ENCODE results near the gene CENPM.

Gene CENPM

GRCh38 chr22:41932353-41932752 lies 14.6 kb downstream of the CENPM start:
- DNase-seq (ENCODE audit: low read depth), result no peak

DNA sequence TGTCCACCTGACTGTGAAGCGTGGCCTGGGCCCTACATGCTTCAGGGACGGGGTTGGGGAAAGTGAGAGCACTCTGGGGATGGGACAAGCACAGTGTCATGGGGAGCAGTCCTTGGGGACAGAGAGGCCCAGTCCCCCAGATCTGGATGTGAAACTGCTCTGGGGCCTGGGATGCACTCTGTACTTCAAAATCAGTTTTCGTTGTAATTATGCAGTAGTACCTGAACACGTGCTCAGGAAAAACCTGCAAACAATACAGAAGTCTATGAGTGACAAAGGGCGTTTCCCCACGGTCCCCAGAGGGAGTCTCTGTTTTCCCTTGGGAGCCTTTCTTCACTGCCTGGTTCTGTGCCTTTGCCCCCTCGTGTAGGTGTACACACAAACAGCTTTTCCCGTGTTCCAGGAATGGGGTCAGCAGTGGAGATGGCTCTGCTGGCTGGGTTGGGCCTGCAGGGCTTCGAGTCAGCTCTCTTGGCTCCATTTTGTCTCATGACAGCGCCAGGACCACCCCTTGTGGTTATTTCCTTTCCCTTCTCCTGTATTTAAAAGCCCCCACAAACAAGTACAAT lies 15.2 kb downstream of the CENPM start:
- no peak for DNase-seq (ENCODE audit: low read depth)

DNA sequence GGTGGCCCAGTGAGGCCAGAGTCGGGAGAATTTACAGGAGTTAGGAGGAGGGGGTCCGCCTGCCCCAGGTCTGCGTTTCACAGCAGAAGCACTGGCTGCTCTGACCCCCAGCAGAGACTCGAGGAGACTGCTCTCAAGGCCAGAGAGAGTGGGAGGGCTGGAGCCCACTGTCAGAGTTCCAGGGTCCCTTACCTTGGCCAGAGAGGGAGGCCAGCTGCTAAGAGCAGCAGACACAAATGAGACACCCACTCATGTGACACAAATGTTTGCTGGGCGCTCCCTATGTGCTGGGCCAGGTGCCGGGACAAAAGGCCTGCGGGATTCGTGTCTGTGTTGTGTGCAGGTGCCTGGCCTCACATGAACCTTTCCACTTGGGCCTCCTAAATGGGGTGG lies 17.5 kb downstream of the CENPM start:
- DNase-seq (ENCODE audit: low read depth), result no peak

DNA sequence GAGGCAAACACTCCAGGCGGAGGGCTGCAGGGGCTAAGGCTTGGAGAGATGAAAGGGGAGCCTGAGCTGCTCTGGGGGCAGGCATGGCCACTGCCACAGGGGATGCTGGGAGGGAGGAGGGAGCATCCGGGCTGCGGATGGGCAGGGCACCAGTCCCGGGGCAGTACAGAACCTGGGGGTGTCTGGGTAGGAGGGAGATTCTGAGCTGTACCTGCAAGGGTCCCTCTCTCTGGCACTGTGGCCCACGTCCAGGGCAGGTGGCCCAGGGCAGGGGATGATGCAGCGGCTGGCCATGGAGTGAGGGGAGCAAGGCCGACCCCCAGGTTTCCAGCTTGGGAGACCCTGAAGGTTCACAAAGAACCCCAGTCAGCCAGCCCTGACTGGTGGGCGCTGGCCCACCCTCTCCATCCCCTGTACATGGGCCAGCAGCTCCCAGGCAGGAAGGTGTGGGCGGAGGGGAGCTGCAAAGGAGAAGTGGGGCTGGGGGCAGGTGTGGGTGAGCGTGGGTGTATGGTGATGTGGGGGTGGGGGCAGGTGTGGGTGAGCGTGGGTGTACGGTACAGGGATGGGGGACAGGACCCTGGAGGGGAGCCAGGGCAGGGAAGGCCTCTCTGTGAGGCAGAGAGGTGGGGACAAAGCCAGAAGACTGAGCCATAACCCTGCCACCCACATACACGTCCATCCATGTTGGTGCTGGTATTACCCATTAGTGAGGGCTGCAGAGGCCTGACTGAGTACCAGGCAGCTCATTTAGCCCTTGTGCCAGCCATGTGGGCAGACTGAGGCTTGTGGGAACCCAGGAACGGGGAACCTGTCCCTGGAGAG lies 18.1 kb downstream of the CENPM start:
- DNase-seq (ENCODE audit: low read depth), result no peak

DNA sequence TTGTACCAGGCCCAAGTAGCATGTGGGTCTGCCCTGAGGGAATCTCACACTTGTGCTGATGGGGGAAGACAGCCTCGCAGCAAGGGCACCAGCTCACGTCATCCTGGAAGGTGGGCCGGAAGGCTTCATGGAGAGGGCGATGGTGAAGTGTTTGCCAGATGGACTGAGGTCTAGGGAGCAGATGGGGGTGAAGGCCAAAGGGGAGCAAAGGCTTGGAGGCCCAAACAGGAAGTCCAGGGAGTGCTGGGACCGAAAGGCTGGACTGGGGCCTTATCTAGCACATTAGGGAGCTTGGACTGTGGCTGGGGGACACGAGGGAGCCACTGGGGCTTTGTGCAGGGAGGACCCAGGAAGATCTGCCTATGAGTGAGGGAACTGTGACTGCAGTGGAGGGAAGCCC lies 19.1 kb downstream of the CENPM start:
- DNase-seq (ENCODE audit: low read depth), result no peak

DNA sequence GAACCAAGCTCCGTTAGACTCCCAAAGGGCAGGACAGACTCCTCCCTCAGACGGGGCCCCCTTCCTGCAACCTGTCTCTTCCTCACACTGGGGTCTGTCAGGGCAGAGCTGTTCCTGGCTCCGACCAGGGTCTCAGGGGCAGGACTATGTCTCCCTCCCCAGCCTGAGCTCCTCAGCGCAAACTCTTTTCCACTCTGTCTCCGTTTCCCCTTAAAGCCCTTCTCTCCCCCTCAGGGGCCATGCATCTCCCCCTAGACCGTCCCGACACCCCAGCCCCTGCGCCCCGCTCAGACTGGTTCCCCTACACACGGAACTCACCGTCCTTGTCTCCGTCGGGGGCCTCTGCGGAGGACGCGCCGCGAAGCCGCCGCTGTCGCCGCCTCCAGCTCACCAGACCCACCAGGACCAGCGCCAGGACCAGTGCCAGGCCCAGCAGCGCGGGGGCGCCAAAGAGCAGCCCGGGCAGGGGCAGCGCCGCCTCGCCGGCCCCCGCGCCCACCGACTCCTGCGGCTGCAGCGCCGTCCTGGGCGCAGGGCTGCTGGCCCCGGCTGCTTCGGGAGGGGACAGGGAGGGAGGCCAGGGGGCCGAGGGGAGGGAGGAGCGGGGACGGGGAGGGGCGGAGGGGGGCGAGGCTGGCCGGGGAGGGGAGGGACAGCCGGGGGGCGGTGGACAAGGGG lies 21.0 kb downstream of the CENPM start:
- DNase-seq (ENCODE audit: low read depth), result no peak

- DNase-seq (ENCODE audit: low read depth), result no peak
These were observed 23.2 kb downstream of the CENPM start for GRCh38 chr22:41923595-41924276.

DNA sequence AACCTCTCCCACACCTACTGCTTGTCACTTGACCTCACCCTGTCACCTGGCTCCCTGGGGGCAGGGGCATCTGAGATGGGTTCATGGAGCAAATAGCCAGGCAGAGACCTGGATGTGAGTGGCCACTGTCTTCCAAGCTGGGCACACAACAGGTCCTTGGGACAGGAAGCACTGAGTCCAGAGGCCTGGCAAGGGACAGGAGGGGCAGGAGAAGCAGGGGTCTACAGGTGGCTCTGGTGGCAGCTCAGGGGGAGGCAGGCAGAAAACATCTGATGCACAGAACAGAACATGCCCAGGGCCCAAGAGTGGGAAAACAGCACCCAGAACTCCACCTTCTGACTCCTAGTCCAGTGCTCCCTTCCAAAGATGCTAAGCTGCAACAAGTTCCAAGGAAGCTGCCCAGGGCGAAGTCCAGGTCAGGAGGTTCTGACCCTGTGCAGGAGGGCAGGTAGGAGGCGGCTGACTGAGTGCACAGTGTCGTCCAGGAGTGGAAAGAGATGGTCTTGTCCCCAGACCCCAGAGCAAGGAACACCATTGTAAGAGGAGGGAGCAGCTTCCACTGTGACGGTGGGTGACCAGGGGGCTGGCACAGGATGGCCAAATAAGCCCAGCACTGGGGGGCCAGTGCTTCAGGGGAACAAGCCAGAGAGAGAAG lies 23.9 kb downstream of the CENPM start:
- DNase-seq (ENCODE audit: low read depth), result no peak

DNA sequence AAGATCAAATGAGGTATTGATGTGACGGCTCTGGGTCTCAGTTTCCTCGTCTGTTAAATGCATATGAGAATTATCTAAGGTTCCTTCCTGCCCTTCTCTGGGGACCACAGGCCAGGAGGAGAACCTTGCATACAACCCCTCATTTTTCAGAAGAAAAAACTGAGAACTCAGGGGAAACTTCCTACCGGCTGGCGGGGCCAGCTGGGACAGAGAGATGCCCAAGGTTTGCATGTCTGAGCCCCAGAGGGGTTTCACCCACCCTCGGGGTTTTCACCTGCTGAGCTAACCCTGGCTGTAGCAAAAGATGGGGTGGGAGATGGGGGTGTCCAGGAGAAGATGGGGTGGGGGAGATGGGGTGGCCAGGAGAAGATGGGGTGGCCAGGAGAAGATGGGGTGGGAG lies 24.6 kb downstream of the CENPM start:
- no peak for DNase-seq (ENCODE audit: low read depth)

- no peak for DNase-seq (ENCODE audit: low read depth)
These were observed 26.5 kb downstream of the CENPM start for GRCh38 chr22:41920271-41920976.

DNA sequence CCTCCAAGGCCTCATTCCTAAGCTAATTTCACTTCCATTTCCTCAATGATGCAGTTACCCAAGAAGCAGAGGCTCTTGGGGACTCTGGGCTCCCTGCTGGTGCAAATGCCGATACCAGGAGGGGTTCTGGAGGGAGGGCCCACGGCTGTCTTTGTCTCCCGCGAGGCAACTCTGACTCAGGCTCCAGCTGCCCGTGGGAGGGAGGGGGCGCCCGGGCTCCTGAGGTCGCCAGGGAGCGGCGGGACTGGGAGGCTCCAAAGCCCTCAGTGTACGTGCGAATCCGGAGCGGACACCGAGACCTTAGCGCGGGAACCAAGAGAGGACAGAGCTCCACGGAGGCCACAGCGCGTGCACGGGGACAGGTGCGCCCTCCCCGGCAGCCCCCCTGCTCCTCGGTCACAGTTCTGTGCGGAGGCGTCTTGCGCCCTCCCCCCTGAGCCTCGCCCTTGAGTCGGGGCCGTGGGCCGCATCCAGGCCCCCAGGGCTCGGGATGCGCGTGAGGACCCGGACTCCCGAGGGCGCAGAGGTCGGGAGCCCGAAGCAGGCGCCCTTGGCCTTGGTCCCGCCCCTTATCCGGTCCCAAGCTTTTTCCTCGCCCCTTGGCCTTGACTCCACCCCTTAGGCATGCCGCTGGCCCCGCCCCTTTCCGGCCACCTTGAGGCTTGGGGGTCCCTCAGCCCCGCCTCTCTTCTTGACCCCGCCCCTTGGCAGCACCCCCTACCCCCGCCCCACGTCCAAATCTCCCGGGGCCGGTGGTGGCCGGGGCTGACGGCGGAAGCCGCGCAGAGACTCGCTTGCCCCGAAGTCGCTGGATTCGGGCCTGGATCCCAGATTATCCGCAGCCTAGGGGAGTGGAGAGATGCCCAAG lies 27.4 kb downstream of the CENPM start:
- no peak for DNase-seq (ENCODE audit: low read depth)

DNA sequence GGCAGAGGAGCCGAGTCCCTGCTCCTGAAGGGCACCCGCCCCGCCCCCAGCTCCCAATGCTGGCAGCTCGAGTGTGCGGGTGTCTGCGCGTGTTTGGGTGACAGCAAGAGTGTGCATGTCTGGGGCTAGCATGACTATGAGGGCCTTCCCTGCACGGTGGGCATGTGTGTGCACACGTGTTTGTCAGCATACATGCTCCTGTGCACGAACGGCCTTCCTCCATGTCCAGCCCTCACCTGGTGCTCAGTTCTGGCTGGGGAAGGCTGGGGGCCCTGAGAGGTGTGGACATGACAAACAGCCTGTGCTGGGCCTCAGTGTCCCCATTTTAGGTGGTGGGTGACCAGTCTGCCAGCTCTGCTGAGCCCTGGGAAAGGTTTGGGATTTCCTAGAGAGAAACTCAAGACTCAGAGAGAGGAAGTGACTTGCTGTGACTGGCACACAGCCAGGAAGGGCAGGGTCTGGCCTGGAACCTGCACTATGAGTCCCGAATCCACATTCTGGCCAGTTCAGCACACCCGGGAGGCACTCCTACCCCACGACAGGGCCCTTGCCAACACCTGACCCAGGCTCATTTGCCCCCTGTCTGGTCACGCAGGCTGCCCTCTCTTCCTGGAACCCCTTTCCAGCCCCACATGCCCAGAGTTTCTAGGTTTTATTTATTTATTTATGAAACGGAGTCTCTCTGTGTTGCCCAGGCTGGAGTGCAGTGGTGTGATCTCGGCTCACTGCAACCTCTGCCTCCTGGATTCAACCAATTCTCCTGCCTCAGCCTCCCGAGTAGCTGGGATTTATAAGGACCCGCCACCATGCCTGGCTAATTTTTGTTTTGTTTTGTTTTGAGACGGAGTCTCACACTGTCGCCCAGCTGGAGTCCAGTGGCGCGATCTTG lies 28.8 kb downstream of the CENPM start:
- DNase-seq (ENCODE audit: low read depth), result no peak

DNA sequence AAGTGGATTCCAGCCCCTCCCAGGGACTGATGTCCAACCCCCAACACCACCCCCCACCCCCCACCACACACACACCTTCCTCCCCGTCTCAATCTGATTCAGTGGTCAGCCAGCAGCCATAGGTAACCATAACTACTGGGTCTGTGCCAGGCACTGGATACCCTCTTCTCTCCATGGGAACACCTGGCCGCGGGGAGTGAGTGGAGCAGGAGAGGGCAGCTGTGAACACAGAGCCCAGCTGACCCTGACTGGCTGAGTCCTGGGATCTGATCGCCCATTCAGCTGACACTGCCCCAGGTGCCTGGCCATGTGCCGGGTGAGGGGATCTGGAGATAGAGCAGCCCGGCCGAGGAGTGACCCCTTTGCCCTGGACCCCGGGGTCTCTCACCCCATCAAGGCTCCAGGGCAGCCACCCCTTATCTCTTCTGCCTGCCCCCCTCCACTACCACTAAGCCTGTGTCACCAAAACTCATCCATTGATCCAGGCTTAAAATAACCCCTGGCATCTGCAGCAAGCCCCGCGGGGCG lies 29.5 kb downstream of the CENPM start:
- DNase-seq (ENCODE audit: low read depth), result no peak

DNA sequence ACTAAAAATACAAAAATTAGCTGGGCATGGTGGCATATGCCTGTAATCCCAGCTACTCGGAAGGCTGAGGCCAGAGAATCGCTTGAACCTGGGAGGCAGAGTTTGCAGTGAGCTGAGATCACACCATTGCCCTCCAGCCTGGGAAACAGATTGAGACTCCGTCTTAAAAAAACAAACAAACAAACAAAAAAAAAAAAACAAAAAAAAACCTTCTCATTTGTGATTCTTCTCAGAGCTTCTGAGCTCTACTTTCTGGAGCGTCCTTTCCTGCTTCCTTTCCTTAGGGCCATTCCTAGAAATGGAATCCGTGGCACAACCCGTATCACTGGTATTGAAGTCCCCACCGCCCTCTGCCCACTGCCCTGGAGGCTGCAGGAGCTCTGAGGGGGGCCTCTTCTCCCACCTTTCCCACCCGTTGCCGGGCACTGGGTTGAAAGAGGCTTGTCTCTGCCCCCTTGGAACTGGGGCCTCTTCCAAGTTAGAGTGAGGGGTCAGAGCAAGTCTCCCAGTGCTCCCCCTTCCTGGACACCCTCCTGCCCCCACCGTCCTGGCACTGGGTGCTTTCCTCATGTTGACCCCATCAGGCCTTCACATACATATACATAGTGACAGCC lies 30.1 kb downstream of the CENPM start:
- no peak for DNase-seq (ENCODE audit: low read depth)

DNA sequence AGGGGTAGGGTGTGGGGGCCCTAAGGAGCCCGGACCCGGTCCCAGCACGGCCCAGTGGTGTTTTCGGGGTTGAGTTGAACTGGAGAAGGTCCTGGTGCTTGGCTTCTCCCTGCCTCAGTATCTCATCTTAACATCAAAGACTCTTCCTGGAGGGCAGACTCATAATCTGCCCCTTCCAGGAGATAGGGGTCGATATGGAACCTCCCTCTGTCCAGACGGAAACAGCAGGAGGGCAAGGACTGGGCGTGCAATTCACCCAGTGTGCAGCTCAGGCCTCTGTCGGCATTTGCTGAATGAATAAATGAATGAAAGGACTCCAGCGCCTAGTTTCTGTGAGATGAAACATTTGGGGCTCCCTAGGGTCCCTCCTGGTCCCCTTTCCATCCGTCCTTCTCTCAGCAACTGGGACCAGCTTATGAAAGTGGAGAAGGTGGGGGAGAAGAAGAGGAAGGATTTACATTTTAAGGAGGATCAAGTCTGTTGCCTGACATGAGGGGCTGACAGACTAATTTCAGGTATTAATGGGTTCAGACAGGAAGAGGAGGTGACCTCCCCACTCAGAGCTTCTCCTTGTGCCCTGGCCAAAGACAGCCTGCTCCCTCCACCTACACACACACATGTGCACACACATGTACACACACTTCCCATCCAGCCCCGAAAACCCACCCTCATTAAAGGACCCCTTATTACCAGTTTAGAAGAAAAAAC lies 31.0 kb downstream of the CENPM start:
- no peak for DNase-seq (ENCODE audit: low read depth)

DNA sequence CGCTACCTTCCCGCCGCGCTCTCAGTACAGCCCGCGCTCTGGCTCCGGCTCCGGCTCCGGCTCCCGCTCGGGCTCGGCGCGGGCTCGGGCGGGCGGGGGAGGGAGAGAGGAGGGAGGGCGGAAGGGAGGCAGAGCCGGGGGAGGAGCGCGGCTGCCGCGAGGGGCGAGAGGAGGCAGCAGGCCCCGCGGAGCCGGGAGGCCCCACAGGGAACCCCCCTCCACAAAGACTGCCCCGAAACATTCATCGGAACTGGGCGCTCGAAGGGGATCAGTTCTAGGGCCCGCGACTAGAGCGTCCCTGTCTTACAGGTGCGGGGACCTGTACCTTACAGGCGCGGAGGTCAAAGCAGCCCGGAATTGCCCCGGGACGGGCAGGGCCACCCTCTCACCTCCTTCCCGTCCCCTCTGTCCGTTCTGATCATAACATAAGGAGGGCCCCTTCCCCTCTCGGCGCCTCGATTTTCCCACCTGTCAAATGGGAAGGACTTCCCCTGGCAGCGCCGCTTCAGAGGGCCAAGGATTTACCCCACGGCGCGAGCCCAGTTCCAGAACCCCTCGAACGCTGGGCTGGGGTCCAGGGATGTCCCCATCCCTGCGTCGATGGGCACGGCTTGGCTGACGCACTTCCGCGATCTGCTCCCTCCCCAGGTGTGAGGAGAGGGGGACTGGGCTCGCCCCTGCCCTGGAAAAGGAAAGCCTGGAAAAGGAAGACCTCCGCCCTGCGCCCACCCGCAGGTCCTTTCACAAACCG lies 31.7 kb downstream of the CENPM start, which contains the start of gene SHISA8:
TSS of gene SHISA8 (minus strand) at position 40 of the 751 bp plus-strand sequence. CDS start 407 bp downstream, outside the sequence.
- peak; percentile 14 for DNase-seq (ENCODE audit: low read depth)

DNA sequence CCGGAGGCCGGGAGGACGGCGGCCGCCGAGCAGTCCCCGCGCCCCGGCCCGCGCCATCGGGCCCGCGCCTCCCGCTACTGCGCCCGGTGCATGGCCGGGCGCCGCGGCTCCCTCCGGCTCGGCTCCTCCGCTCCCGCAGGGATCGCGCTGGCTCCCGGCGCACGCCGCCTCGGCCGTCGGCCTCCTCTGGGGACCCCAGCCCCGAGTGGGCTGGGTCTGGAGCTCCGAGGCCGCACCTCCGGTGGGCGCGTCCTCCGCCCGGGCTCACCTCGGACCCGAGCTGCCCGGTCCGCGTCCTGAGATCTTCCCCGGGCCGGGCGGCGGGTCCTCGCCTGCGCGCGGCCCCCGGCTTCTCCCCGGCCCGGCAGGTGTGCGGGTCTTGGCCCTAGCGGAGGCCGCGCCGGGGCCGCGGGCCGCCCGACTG lies 32.3 kb downstream of the CENPM start:
- no peak for DNase-seq (ENCODE audit: low read depth)

Measured in stromal cell of bone marrow (primary cell).